Left lung (tissue), 10 donors: ENCODE results near the gene ZNF526. TPM values are rescaled to one million over a fixed set of nuclear protein-coding genes. Genes with fewer than 3 reads are reported as not detected.

ENCODE experiments used
- ATAC-seq: fragments of 200-7000 bp; cut with Tn5 transposase; one replicate; pipeline ENCODE4 v1.9.1; 2020; ENCODE audit warnings: moderate library complexity
- DNase-seq, 4 donors: peaks; one replicate each; pipeline ENCODE4 v3.0.0-alpha.2; 2013 to 2020
- H3K27ac ChIP-seq, 2 donors: fragments of 200-600 bp; sonication (generic) in 1 of 2; one replicate each; pipeline versions ENCODE4 v1.5.0 to v1.8.0; 2020 to 2021
- H3K27me3 ChIP-seq, 2 donors: fragments of 200-600 bp; sonication (generic) in 1 of 2; one replicate each; pipeline versions ENCODE4 v1.5.0 to v1.8.0; 2020 to 2021
- H3K36me3 ChIP-seq, 2 donors: fragments of 200-600 bp; sonication (generic) in 1 of 2; one replicate each; pipeline versions ENCODE4 v1.5.0 to v1.8.0; 2020 to 2021
- H3K4me1 ChIP-seq, 2 donors: fragments of 200-600 bp; one replicate each; pipeline ENCODE4 v1.8.0; 2021
- H3K4me3 ChIP-seq, 2 donors: fragments of 200-600 bp; sonication (generic) in 1 of 2; one replicate each; pipeline versions ENCODE4 v1.5.0 to v1.8.0; 2020 to 2021; ENCODE audit warnings: mild to moderate bottlenecking in 1 of 2
- H3K9me3 ChIP-seq, 2 donors: fragments of 200-600 bp; sonication (generic) in 1 of 2; one replicate each; pipeline versions ENCODE4 v1.5.0 to v1.8.0; 2020 to 2021
- intact Hi-C, 2 donors: fragments of 100-400 bp; cut with DNase I; formaldehyde crosslinking; loops; one replicate each; pipeline versions ENCODE4 v1.11.2 to v1.14.2; 2022
- polyA plus RNA-seq, 6 donors: library from polyadenylated mRNA; unstranded; fragments of 120-200 nt; gene quantifications; one replicate each; pipeline ENCODE4 v1.2.1, GENCODE V29; 2013; ENCODE audit not compliant: insufficient read length in 6 of 6
- total RNA-seq, 2 donors: library from RNA; stranded (reverse); fragmentation: NEBNext Ultra II Directional; extraction: Animal tissue kit (Norgen Biotek cat#: 25700); gene quantifications; one replicate each; pipeline ENCODE4 v1.2.1, GENCODE V29; 2021
- TF ChIP-seq, protein P1 (sequence below), 2 donors: fragments of 200-600 bp; sonication (generic) in 1 of 2; IDR thresholded peaks; one replicate each; pipeline versions ENCODE4 v1.5.0 to v1.8.0; 2021; ENCODE audit warnings: antibody characterized with exemption in 2 of 2
- donor health status: DM: no; HTN: yes; CAD: no.
- donor health status: DM: no; HTN: no; CAD: no.

Gene ZNF526
- total and polyA plus RNA-seq, 8 donors, result 8.1 to 12.7 (median 9.1) TPM

DNA sequence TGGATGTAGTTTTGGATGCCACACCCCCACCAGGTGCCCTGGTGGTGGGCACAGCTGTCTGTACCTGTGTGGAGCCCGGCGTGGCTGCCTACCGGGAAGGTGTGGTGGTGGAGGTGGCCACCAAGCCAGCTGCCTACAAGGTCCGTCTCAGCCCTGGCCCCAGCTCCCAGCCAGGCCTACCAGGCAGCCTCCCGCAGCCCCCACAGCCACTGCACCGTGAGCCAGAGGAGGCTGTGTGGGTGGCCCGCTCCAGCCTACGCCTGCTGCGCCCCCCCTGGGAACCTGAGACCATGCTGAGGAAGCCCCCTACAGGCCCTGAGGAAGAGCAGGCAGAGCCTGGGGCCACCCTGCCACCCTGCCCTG lies 52.4 kb downstream of the ZNF526 start:
- Histone ChIP-seq H3K27ac (no peak overlapping the region), H3K36me3 (peaks cover 0 to 43% of the 10 kb centered on the region in 2 donors), H3K27me3 (no peaks in the 10 kb centered on the region), H3K4me1 (peaks cover 21 to 62% of the 10 kb centered on the region in 2 donors), H3K4me3 (no peak overlapping the region), H3K9me3 (no peaks in the 10 kb centered on the region)
- TF ChIP-seq, protein P1, sequence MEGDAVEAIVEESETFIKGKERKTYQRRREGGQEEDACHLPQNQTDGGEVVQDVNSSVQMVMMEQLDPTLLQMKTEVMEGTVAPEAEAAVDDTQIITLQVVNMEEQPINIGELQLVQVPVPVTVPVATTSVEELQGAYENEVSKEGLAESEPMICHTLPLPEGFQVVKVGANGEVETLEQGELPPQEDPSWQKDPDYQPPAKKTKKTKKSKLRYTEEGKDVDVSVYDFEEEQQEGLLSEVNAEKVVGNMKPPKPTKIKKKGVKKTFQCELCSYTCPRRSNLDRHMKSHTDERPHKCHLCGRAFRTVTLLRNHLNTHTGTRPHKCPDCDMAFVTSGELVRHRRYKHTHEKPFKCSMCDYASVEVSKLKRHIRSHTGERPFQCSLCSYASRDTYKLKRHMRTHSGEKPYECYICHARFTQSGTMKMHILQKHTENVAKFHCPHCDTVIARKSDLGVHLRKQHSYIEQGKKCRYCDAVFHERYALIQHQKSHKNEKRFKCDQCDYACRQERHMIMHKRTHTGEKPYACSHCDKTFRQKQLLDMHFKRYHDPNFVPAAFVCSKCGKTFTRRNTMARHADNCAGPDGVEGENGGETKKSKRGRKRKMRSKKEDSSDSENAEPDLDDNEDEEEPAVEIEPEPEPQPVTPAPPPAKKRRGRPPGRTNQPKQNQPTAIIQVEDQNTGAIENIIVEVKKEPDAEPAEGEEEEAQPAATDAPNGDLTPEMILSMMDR (IDR thresholded peaks at IDR 0.05), result no peak
- ATAC-seq (no peak), DNase-seq (peak in 1 of 4 donors; percentile 34)
- intact Hi-C loops, result no loop called here

DNA sequence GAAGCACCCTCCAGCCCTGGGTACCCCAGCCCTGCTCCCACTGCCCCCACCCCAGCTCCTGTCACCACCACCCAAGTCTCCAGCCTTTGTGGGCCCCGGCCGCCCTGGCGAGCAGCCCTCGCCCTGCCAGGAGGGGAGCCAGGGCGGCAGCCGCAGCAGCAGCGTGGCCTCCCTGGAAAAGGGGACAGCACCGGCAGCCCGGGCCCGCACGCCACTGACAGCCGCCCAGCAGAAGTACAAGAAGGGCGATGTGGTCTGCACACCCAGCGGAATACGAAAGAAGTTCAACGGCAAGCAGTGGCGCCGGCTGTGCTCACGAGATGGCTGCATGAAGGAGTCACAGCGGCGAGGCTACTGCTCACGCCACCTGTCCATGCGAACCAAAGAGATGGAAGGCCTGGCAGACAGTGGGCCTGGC lies 52.9 kb downstream of the ZNF526 start:
- no peak overlapping the region for H3K4me3 ChIP-seq
- ATAC-seq (no peak), DNase-seq (peak in 1 of 4 donors; percentile 26)
- H3K4me1 ChIP-seq, result peaks cover 26 to 62% of the 10 kb centered on the region in 2 donors
- H3K27ac ChIP-seq, result no peak overlapping the region
- H3K36me3 ChIP-seq, result peaks cover 0 to 43% of the 10 kb centered on the region in 2 donors
- no peaks in the 10 kb centered on the region for H3K9me3 ChIP-seq
- intact Hi-C loops, result no loop called here
- no peaks in the 10 kb centered on the region for H3K27me3 ChIP-seq
- TF ChIP-seq, protein P1 (IDR thresholded peaks at IDR 0.05), result no peak

DNA sequence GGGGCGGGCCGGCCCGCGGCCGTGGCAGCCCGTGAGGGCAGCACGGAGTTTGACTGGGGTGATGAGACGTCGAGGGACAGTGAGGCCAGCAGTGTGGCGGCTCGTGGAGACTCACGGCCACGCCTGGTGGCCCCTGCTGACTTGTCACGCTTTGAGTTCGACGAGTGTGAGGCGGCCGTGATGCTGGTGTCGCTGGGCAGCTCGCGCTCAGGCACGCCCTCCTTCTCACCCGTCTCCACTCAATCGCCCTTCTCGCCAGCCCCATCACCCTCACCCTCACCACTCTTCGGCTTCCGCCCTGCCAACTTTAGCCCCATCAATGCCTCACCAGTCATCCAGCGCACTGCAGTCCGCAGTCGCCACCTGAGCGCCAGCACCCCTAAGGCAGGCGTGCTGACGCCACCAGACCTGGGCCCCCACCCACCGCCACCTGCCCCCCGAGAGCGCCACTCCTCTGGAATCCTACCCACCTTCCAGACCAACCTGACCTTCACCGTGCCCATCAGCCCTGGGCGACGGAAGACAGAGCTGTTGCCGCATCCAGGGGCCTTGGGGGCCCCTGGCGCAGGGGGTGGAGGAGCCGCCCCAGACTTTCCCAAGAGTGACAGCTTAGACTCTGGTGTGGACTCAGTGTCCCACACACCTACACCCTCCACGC lies 53.4 kb downstream of the ZNF526 start:
- DNase-seq (peak in 2 of 4 donors; percentile 33 to 73), ATAC-seq (no peak)

DNA sequence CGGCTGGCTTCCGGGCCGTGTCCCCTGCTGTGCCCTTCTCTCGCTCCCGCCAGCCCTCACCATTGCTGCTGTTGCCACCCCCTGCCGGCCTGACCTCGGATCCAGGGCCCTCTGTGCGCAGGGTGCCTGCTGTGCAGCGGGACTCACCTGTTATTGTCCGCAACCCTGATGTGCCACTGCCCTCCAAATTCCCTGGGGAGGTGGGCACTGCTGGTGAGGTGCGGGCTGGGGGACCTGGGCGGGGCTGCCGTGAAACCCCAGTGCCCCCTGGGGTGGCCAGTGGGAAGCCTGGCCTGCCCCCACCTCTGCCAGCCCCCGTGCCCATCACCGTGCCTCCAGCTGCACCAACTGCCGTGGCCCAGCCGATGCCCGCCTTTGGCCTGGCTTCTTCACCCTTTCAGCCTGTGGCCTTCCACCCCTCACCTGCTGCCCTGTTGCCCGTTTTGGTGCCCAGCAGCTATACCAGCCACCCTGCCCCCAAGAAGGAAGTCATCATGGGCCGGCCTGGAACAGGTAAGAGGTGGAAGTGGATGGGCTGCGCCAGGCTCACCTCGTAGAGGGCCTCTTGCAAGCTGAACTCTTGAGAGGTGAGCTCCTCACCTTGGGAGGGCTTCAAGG lies 54.1 kb downstream of the ZNF526 start:
- TF ChIP-seq, protein P1 (IDR thresholded peaks at IDR 0.05), result no peak
- DNase-seq (peak in 1 of 4 donors; percentile 29), ATAC-seq (no peak)
- Histone ChIP-seq H3K36me3 (peaks cover 0 to 43% of the 10 kb centered on the region in 2 donors), H3K9me3 (no peaks in the 10 kb centered on the region), H3K27me3 (no peaks in the 10 kb centered on the region), H3K27ac (no peak overlapping the region), H3K4me3 (no peak overlapping the region), H3K4me1 (peaks cover 38 to 73% of the 10 kb centered on the region in 2 donors)
- intact Hi-C loops, result no loop called here

More for the DNA sequence above, 53.4 kb downstream of the ZNF526 start:
- H3K27me3 ChIP-seq, result no peaks in the 10 kb centered on the region
- peaks cover 0 to 43% of the 10 kb centered on the region in 2 donors for H3K36me3 ChIP-seq
- no peak overlapping the region for H3K27ac ChIP-seq
- H3K4me1 ChIP-seq, result peaks cover 31 to 67% of the 10 kb centered on the region in 2 donors
- TF ChIP-seq, protein P1 (IDR thresholded peaks at IDR 0.05), result no peak
- no peaks in the 10 kb centered on the region for H3K9me3 ChIP-seq
- intact Hi-C loops, result no loop called here
- no peak overlapping the region for H3K4me3 ChIP-seq

DNA sequence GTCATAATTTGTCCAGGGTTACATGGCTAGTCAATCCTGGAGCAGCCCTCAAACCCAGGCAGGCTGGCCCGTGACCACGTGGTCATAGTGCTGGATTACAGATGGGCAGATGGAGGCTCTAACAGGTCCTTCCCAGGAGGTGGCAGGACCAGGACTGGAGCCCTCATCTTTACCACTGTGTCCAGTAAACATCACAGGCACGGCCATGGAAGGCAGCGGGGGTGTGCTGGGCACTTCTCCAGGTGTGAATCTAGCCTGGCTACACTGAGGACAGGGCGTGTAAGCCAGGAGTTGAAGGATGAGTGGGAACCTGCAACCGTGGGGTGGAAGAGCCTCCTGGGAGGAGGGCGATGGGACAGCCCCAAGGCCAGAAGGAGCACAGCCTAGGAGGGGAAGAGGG lies 55.0 kb downstream of the ZNF526 start:
- Histone ChIP-seq H3K9me3 (no peaks in the 10 kb centered on the region), H3K4me3 (no peak overlapping the region), H3K4me1 (peaks cover 43 to 74% of the 10 kb centered on the region in 2 donors), H3K36me3 (peaks cover 0 to 43% of the 10 kb centered on the region in 2 donors), H3K27ac (no peak overlapping the region), H3K27me3 (no peaks in the 10 kb centered on the region)
- DNase-seq (no peak), ATAC-seq (no peak)
- TF ChIP-seq, protein P1 (IDR thresholded peaks at IDR 0.05), result no peak
- intact Hi-C loops, result no loop called here
